Middle frontal gyrus (tissue), 1 donor: ENCODE data around the gene YES1.
"Not testable (repeated sequence)": the region's sequence is repeated elsewhere in the genome, so short reads cannot be mapped to it uniquely, and the experiment has no call there.

Source experiments
- DNase-seq: peaks from one replicate; pipeline ENCODE4 v3.0.0-alpha.2; 2015; ENCODE audit warnings: low spot score; ENCODE audit errors: extremely low spot score

YES1 gene

GRCh38 chr18:824179-824578 is 12.1 kb upstream of the YES1 start:
- DNase-seq: no peak

- DNase-seq: no peak
These were observed 8.6 kb upstream of the YES1 start for GRCh38 chr18:820591-821165.

GRCh38 chr18:816869-817268 is 4.8 kb upstream of the YES1 start:
- DNase-seq: no peak

GRCh38 chr18:816088-816653 is 4.1 kb upstream of the YES1 start:
- no peak for DNase-seq

GRCh38 chr18:815353-815752 is 3.3 kb upstream of the YES1 start:
- DNase-seq: no peak

GRCh38 chr18:814300-815084 is 2.5 kb upstream of the YES1 start:
- DNase-seq: no peak

GRCh38 chr18:813172-814071 is 1.4 kb upstream of the YES1 start:
- DNase-seq: no peak

GRCh38 chr18:812376-813171 is 532 bp upstream of the YES1 start:
- no peak for DNase-seq

- DNase-seq: no peak
These were observed 705 bp downstream of the YES1 start for GRCh38 chr18:811182-811891.

- no peak for DNase-seq
These were observed 1.9 kb downstream of the YES1 start for GRCh38 chr18:809985-810642.

GRCh38 chr18:809228-809627 is 2.8 kb downstream of the YES1 start:
- not testable (repeated sequence) for DNase-seq

GRCh38 chr18:808502-808901 is 3.5 kb downstream of the YES1 start:
- no peak for DNase-seq

GRCh38 chr18:808086-808485 is 4.0 kb downstream of the YES1 start:
- no peak for DNase-seq

GRCh38 chr18:805755-806110 is 6.3 kb downstream of the YES1 start:
- no peak for DNase-seq

GRCh38 chr18:805008-805754 is 6.9 kb downstream of the YES1 start:
- no peak for DNase-seq

- DNase-seq: no peak
These were observed 10.9 kb downstream of the YES1 start for GRCh38 chr18:801137-801536.

GRCh38 chr18:799943-800342 is 12.1 kb downstream of the YES1 start:
- DNase-seq: no peak

GRCh38 chr18:795383-795782 is 16.7 kb downstream of the YES1 start:
- DNase-seq: not testable (repeated sequence)

GRCh38 chr18:789397-789796 is 22.6 kb downstream of the YES1 start:
- no peak for DNase-seq
